ENCODE results near the gene KCND3. TPM values are rescaled to one million over a fixed set of nuclear protein-coding genes. Genes with fewer than 3 reads are reported as not detected.
"Not testable (repeated sequence)": the region's sequence is repeated elsewhere in the genome, so short reads cannot be mapped to it uniquely, and the experiment has no call there.

KCND3 gene
- total RNA-seq, 3 donors from 2014 or later (not counting 1 experiment from before 2014, with no cell fraction given): 0.07 to 0.16 TPM; not detected in 1

DNA sequence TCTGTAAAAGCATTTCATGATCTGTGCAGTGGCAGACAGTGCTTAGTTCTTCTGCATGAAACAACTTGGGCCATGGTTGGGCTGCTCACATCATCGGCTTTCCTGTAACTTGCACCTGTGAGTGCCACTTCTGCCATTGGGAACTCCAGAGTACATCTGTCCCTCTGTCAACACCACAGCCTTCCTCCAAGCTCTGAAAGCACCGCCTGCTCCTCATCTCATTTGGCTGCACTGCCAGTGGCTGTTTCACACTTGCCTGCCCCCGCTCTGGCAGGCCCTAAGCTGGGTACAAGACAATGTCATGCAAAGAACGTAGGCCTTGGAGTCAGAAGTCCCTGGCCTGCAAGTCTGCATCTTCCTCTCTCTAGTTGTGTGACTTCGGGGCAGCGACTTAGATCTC is 187.4 kb downstream of the KCND3 start:
- ATAC-seq (no peak), DNase-seq (no peak)
- Histone ChIP-seq H3K9me3 (ENCODE audit: control insufficient read depth, insufficient read depth, low read length) (no peaks in the 10 kb centered on the region), H3K4me1 (ENCODE audit: control insufficient read depth, insufficient read depth, low read length) (no peaks in the 10 kb centered on the region), H3K27me3 (ENCODE audit: control insufficient read depth, insufficient read depth, low read length) (no peaks in the 10 kb centered on the region), H3K36me3 (ENCODE audit: control insufficient read depth, insufficient read depth, low read length) (no peaks in the 10 kb centered on the region), H3K27ac (ENCODE audit: low read length) (no peak overlapping the region), H3K4me3 (ENCODE audit: low read length) (no peak overlapping the region)
- H3K4me1 Mint-ChIP-seq: peaks cover 7 to 11% of the 10 kb centered on the region in 2 donors
- H3K27me3 Mint-ChIP-seq (ENCODE audit: low read depth in 2 of 2): peaks cover 0 to 6% of the 10 kb centered on the region in 2 donors
- no peak overlapping the region for H3K27ac Mint-ChIP-seq
- H3K4me3 Mint-ChIP-seq: no peak overlapping the region
- TF ChIP-seq, protein P1, sequence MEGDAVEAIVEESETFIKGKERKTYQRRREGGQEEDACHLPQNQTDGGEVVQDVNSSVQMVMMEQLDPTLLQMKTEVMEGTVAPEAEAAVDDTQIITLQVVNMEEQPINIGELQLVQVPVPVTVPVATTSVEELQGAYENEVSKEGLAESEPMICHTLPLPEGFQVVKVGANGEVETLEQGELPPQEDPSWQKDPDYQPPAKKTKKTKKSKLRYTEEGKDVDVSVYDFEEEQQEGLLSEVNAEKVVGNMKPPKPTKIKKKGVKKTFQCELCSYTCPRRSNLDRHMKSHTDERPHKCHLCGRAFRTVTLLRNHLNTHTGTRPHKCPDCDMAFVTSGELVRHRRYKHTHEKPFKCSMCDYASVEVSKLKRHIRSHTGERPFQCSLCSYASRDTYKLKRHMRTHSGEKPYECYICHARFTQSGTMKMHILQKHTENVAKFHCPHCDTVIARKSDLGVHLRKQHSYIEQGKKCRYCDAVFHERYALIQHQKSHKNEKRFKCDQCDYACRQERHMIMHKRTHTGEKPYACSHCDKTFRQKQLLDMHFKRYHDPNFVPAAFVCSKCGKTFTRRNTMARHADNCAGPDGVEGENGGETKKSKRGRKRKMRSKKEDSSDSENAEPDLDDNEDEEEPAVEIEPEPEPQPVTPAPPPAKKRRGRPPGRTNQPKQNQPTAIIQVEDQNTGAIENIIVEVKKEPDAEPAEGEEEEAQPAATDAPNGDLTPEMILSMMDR (IDR thresholded peaks at IDR 0.05): no peak
- no peaks in the 10 kb centered on the region for H3K36me3 Mint-ChIP-seq
- no peaks in the 10 kb centered on the region for H3K9me3 Mint-ChIP-seq
- WGBS (ENCODE audit: insufficient coverage): 92% methylated on average over 6 of the region's 6 CpGs
- intact Hi-C loops (cut with micrococcal nuclease): no loop called here

DNA sequence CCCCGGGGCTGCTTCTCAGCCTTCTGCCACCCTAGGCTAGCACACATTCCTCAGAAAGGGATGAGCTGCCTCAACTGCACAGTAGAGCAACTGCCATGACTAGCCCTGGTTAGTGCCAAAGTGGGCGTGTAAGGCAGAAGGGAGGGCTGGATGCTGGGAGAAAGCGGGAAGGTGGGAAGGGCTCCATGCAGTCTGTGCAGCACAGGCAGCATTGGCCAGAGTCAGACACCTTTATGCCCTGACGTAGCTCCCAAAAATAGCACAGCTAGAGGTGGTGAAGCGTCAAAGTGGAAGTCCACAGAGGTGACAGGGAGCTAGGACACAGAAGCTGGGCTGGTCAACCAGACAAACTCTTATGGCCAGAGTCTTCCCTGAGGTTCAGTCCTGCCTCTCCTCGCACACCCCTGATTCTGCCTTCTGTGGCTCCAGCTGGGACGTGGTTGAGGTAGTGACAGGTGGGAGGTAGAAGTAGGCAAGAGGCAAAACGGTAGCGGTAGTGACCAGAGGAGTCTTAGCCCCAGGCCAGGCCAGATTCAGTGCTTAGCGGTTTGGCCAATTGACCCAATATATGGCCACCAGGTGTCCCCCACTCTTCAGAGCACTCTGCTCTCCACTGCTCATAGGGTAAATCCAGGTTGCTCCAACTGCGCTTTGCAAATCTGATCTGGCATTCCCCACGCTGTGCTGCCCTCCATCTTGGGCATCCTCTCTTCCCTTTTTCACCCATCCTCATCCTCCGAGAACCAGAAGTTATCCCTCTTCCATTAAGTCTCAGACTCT is 188.2 kb downstream of the KCND3 start:
- intact Hi-C loops (cut with micrococcal nuclease): no loop called here
- H3K9me3 ChIP-seq (ENCODE audit: control insufficient read depth, insufficient read depth, low read length): no peaks in the 10 kb centered on the region
- no peaks in the 10 kb centered on the region for H3K27me3 ChIP-seq (ENCODE audit: control insufficient read depth, insufficient read depth, low read length)
- Mint-ChIP-seq H3K27me3 (ENCODE audit: low read depth in 2 of 2) (peaks cover 0 to 6% of the 10 kb centered on the region in 2 donors), H3K4me3 (no peak overlapping the region), H3K27ac (no peak overlapping the region), H3K36me3 (no peaks in the 10 kb centered on the region), H3K4me1 (peaks cover under 1 to 5% of the 10 kb centered on the region in 2 donors), H3K9me3 (no peaks in the 10 kb centered on the region)
- H3K4me3 ChIP-seq (ENCODE audit: low read length): no peak overlapping the region
- TF ChIP-seq, protein P1 (IDR thresholded peaks at IDR 0.05): no peak
- WGBS (ENCODE audit: insufficient coverage): 86% methylated on average over 13 of the region's 13 CpGs
- H3K4me1 ChIP-seq (ENCODE audit: control insufficient read depth, insufficient read depth, low read length): no peaks in the 10 kb centered on the region
- DNase-seq: no peak
- H3K36me3 ChIP-seq (ENCODE audit: control insufficient read depth, insufficient read depth, low read length): no peaks in the 10 kb centered on the region
- H3K27ac ChIP-seq (ENCODE audit: low read length): no peak overlapping the region
- ATAC-seq: no peak

DNA sequence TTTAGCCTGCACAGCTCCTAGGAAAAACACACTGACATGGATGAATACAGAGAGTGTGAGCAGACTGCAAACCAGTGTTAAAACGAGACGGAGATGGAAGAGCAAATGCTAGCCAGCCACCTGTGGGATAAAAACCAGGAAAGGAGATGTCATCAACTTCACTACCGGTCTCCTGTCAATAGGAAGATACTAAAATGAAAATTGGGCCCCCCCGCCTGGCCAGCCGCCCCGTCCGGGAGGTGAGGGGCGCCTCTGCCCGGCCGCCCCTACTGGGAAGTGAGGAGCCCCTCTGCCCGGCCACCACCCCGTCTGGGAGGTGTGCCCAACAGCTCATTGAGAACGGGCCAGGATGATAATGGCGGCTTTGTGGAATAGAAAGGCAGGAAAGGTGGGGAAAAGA is 189.7 kb downstream of the KCND3 start:
- H3K36me3 ChIP-seq (ENCODE audit: control insufficient read depth, insufficient read depth, low read length); H3K4me3 Mint-ChIP-seq; H3K27ac ChIP-seq (ENCODE audit: low read length); H3K9me3 Mint-ChIP-seq; DNase-seq; ATAC-seq; H3K4me1 Mint-ChIP-seq; H3K27me3 ChIP-seq (ENCODE audit: control insufficient read depth, insufficient read depth, low read length); H3K36me3 Mint-ChIP-seq; H3K27ac Mint-ChIP-seq; H3K4me3 ChIP-seq (ENCODE audit: low read length); H3K4me1 ChIP-seq (ENCODE audit: control insufficient read depth, insufficient read depth, low read length); H3K27me3 Mint-ChIP-seq (ENCODE audit: low read depth in 2 of 2); intact Hi-C loops (cut with micrococcal nuclease); H3K9me3 ChIP-seq (ENCODE audit: control insufficient read depth, insufficient read depth, low read length): not testable (repeated sequence)
- WGBS (ENCODE audit: insufficient coverage): 96% methylated on average over 10 of the region's 14 CpGs

DNA sequence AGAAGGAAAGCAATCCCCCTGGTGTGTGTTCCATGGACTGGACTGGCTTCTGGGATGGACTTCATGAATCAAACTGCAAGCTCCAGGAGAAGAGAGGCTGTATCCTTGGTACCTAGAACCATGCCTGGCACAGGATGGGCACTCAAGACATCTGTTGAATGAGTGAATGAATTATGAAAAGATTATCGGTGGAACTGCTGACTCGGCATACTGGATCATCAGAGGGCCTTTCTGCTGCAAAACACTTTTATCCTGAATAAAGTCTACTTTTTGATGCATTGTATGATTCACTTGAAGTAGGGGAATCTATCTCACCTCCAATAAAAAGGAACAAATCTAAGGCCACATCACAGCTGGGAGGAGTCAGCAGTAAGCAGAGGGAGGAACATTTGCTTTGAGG is 190.9 kb downstream of the KCND3 start:
- Mint-ChIP-seq H3K4me3 (no peak overlapping the region), H3K9me3 (no peaks in the 10 kb centered on the region), H3K36me3 (no peaks in the 10 kb centered on the region), H3K27ac (no peak overlapping the region), H3K4me1 (no peaks in the 10 kb centered on the region), H3K27me3 (ENCODE audit: low read depth in 2 of 2) (peaks cover 8% of the 10 kb centered on the region in 2 donors)
- DNase-seq (no peak), ATAC-seq (no peak)
- WGBS (ENCODE audit: insufficient coverage): 100% methylated on average over 2 of the region's 2 CpGs
- Histone ChIP-seq H3K4me3 (ENCODE audit: low read length) (no peak overlapping the region), H3K9me3 (ENCODE audit: control insufficient read depth, insufficient read depth, low read length) (no peaks in the 10 kb centered on the region), H3K27me3 (ENCODE audit: control insufficient read depth, insufficient read depth, low read length) (no peaks in the 10 kb centered on the region), H3K27ac (ENCODE audit: low read length) (no peak overlapping the region), H3K4me1 (ENCODE audit: control insufficient read depth, insufficient read depth, low read length) (no peaks in the 10 kb centered on the region), H3K36me3 (ENCODE audit: control insufficient read depth, insufficient read depth, low read length) (no peaks in the 10 kb centered on the region)
- TF ChIP-seq, protein P1 (IDR thresholded peaks at IDR 0.05): no peak
- intact Hi-C loops (cut with micrococcal nuclease): no loop called here

All from natural killer cell (primary cell).